Measurements from ENCODE around the gene TP53TG5.

Gene TP53TG5

DNA sequence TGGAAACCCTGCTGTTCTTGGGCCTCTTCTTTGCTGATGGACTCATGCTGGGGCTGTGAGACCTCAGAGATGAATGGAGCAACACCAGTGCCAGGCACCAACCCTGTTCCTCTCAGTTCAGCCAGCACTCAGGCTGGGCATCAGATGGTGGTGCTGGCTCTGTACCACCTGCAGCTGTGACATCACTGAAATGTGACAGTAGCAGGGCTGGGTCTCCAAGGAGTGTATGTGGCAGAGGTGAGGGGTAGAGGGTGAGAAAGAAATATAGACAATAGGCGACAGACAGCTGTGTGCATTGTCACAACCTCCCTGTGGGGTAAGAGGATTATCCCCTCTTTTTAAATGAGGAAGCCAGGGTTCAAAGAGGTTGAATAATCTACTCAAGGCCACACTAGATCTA, at the start of gene TP53TG5:
Gene TP53TG5 (minus strand): TSS at position 135 of the 400 bp plus-strand sequence. CDS start 89 bp downstream, at position 46.
- TF ChIP-seq, protein P1, sequence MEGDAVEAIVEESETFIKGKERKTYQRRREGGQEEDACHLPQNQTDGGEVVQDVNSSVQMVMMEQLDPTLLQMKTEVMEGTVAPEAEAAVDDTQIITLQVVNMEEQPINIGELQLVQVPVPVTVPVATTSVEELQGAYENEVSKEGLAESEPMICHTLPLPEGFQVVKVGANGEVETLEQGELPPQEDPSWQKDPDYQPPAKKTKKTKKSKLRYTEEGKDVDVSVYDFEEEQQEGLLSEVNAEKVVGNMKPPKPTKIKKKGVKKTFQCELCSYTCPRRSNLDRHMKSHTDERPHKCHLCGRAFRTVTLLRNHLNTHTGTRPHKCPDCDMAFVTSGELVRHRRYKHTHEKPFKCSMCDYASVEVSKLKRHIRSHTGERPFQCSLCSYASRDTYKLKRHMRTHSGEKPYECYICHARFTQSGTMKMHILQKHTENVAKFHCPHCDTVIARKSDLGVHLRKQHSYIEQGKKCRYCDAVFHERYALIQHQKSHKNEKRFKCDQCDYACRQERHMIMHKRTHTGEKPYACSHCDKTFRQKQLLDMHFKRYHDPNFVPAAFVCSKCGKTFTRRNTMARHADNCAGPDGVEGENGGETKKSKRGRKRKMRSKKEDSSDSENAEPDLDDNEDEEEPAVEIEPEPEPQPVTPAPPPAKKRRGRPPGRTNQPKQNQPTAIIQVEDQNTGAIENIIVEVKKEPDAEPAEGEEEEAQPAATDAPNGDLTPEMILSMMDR (IDR thresholded peaks at IDR 0.05; ENCODE audit: borderline replicate concordance, extremely low read depth, low read length, poor library complexity, severe bottlenecking) = no peak
- TF ChIP-seq EZH2 (IDR thresholded peaks at IDR 0.05; ENCODE audit: borderline replicate concordance, low read depth, low read length, severe bottlenecking) = no peak
- DNase-seq = no peak
- H4K20me1 ChIP-seq (ENCODE audit: insufficient read depth, low read length) = no peaks in the 10 kb centered on the region
- H3K9me3 ChIP-seq (ENCODE audit: insufficient read depth, low read length, severe bottlenecking) = no peaks in the 10 kb centered on the region
- H3K79me2 ChIP-seq (ENCODE audit: insufficient read depth, low read length) = no peaks in the 10 kb centered on the region
- H3K27me3 ChIP-seq (ENCODE audit: insufficient read depth, low read length, poor library complexity) = no peaks in the 10 kb centered on the region
- no peaks in the 10 kb centered on the region for H3K36me3 ChIP-seq (ENCODE audit: insufficient read depth, low read length)
- H3K4me1 ChIP-seq (ENCODE audit: insufficient read depth, low read length) = peaks cover 12% of the 10 kb centered on the region
- no peak within 1 kb of the TSS for H3K4me2 ChIP-seq (ENCODE audit: insufficient read depth, low read length)
- no peak within 1 kb of the TSS for H3K9ac ChIP-seq (ENCODE audit: low read depth, low read length)
- H3K4me3 ChIP-seq (ENCODE audit: low read depth in 1 of 2, low read length in 2 of 2) = no peak within 1 kb of the TSS
- no peak within 1 kb of the TSS for H3K27ac ChIP-seq (ENCODE audit: low read length)
- no peak for ATAC-seq (ENCODE audit: insufficient read depth, low read depth)
- H2AFZ ChIP-seq (ENCODE audit: low read depth, low read length) = no peak within 1 kb of the TSS

GRCh38 chr20:45427236-45428149, 49.4 kb upstream of the TP53TG5 start:
- no peak for ATAC-seq (ENCODE audit: insufficient read depth, low read depth)

DNA sequence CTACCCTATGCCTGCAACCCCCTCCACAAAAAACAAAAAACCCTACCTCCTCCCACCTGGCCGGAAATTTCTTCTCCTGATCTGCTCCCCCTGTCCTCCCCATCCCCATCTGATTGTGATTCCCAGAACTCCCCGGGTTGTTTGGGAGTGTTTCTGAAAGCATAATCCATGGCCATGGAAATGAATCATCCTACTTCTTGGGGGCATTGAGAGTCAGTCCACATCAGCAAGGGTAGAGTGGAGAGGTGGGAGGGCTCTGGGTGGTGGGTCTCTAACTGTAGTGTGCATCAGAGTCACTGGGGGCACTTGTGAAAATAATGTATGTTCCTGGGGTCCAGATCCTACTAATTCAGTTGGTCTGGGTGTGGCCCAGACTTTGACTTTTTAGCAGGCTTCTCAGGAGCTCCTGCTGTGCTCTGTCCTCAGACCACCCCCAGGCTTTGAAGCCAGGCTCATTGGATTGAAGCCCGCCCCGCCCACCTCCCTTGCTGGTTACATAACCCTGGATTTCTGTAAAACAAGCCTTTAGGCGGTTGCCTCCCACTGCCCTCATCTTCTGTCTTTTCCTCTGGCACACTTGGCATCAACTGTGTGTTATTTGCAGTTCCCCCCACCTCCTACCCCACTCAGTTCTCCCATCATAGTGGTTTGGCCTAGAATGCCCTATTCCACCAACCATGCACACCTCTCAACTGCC, 48.3 kb upstream of the TP53TG5 start:
- no peaks in the 10 kb centered on the region for H3K9me3 ChIP-seq (ENCODE audit: insufficient read depth, low read length, severe bottlenecking)
- TF ChIP-seq, protein P1 (IDR thresholded peaks at IDR 0.05; ENCODE audit: borderline replicate concordance, extremely low read depth, low read length, poor library complexity, severe bottlenecking) = no peak
- TF ChIP-seq EZH2 (IDR thresholded peaks at IDR 0.05; ENCODE audit: borderline replicate concordance, low read depth, low read length, severe bottlenecking) = no peak
- no peak; the same call in 2 of the 3 replicates for ATAC-seq (ENCODE audit: insufficient read depth, low read depth)
- peaks cover 47% of the 10 kb centered on the region for H3K36me3 ChIP-seq (ENCODE audit: insufficient read depth, low read length)
- H3K4me2 ChIP-seq (ENCODE audit: insufficient read depth, low read length) = no peak overlapping the region
- H3K4me3 ChIP-seq (ENCODE audit: low read depth in 1 of 2, low read length in 2 of 2) = no peak overlapping the region
- no peaks in the 10 kb centered on the region for H3K27me3 ChIP-seq (ENCODE audit: insufficient read depth, low read length, poor library complexity)
- no peak overlapping the region for H3K27ac ChIP-seq (ENCODE audit: low read length)
- H3K9ac ChIP-seq (ENCODE audit: low read depth, low read length) = no peak overlapping the region
- no peaks in the 10 kb centered on the region for H3K79me2 ChIP-seq (ENCODE audit: insufficient read depth, low read length)
- DNase-seq = no peak
- no peaks in the 10 kb centered on the region for H4K20me1 ChIP-seq (ENCODE audit: insufficient read depth, low read length)
- H3K4me1 ChIP-seq (ENCODE audit: insufficient read depth, low read length) = peaks cover under 1% of the 10 kb centered on the region
- no peak overlapping the region for H2AFZ ChIP-seq (ENCODE audit: low read depth, low read length)

More at GRCh38 chr20:45427236-45428149, 49.4 kb upstream of the TP53TG5 start:
- no peaks in the 10 kb centered on the region for H4K20me1 ChIP-seq (ENCODE audit: insufficient read depth, low read length)
- H3K79me2 ChIP-seq (ENCODE audit: insufficient read depth, low read length) = no peaks in the 10 kb centered on the region
- no peak for DNase-seq
- H2AFZ ChIP-seq (ENCODE audit: low read depth, low read length) = no peak overlapping the region
- no peaks in the 10 kb centered on the region for H3K9me3 ChIP-seq (ENCODE audit: insufficient read depth, low read length, severe bottlenecking)
- peaks cover 11% of the 10 kb centered on the region for H3K4me1 ChIP-seq (ENCODE audit: insufficient read depth, low read length)
- H3K9ac ChIP-seq (ENCODE audit: low read depth, low read length) = no peak overlapping the region
- TF ChIP-seq, protein P1 (IDR thresholded peaks at IDR 0.05; ENCODE audit: borderline replicate concordance, extremely low read depth, low read length, poor library complexity, severe bottlenecking) = no peak
- no peak for TF ChIP-seq EZH2 (IDR thresholded peaks at IDR 0.05; ENCODE audit: borderline replicate concordance, low read depth, low read length, severe bottlenecking)
- H3K36me3 ChIP-seq (ENCODE audit: insufficient read depth, low read length) = peaks cover 38% of the 10 kb centered on the region
- H3K27me3 ChIP-seq (ENCODE audit: insufficient read depth, low read length, poor library complexity) = no peaks in the 10 kb centered on the region
- H3K4me3 ChIP-seq (ENCODE audit: low read depth in 1 of 2, low read length in 2 of 2) = no peak overlapping the region
- H3K27ac ChIP-seq (ENCODE audit: low read length) = no peak overlapping the region
- no peak overlapping the region for H3K4me2 ChIP-seq (ENCODE audit: insufficient read depth, low read length)

Data from DND-41 (cell line).